ENCODE measurements around the gene MAD1L1. TPM values are rescaled to one million over a fixed set of nuclear protein-coding genes. Genes with fewer than 3 reads are reported as not detected.

Gene MAD1L1
- total and polyA plus RNA-seq, 2 experiments from 2014 or later, result 38.2 to 69.8 TPM

DNA sequence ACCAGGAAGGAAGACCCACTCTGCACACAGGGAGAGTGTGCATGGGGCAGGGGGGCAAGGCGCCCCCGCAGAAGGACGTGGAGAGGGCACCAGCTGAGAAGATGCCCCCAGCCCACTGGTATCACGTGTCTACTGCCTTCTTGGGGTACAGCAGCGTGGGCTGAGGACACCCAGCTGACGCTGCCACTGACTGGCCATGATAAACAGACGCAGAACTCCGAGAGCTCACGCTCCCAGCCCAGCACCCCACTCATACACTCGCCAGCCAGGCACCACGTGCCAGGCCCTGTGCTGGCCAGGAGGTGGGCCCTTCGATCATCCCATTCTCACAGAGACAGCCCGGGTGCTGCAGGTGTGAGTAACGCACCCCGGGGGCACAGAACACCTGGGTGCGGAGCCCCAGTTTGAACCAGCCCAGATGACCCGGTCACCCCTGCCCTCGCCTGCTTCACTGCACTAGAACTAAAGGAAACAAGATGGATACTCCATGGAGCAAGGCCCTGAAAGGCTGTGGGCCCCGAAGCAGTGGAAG is 199.8 kb downstream of the MAD1L1 start:
- Histone ChIP-seq H3K27ac (no peak overlapping the region), H3K4me2 (ENCODE audit: unreplicated experiment) (no peak overlapping the region), H3K9ac (no peak overlapping the region), H3K9me3 (ENCODE audit: low read depth) (peaks cover 6% of the 10 kb centered on the region), H3K9me2 (ENCODE audit: insufficient read depth) (no peaks in the 10 kb centered on the region), H3K4me3 (no peak overlapping the region), H2AFZ (no peak overlapping the region), H3K79me2 (ENCODE audit: insufficient read depth) (peaks cover 6% of the 10 kb centered on the region; the same call in 1 of the 2 replicates), H3K4me1 (ENCODE audit: insufficient read depth) (peaks cover 4% of the 10 kb centered on the region; the same call in 1 of the 2 replicates), H4K20me1 (ENCODE audit: insufficient read depth) (no peaks in the 10 kb centered on the region), H3F3A (ENCODE audit: insufficient read depth) (peaks cover 6% of the 10 kb centered on the region; the same call in 1 of the 2 replicates), H3K27me3 (replicated peaks; ENCODE audit: insufficient read depth) (no peaks in the 10 kb centered on the region), H3K36me3 (ENCODE audit: low read depth) (peaks cover 3% of the 10 kb centered on the region; the same call in 1 of the 2 replicates)
- in situ Hi-C loops (cut with MboI), result no loop called here
- DNase-seq, result no peak
- 89% methylated on average over 18 to 19 of the region's 19 CpGs for WGBS, 2 experiments (ENCODE audit: low coverage in 1 of 2, low lambda C conversion rate in 2 of 2, missing lambda C conversion rate in 2 of 2)
- TF ChIP-seq EZH2 (IDR thresholded peaks at IDR 0.05; ENCODE audit: insufficient read depth, poor library complexity, severe bottlenecking), result no peak
- no peak for TF ChIP-seq EZH2phosphoT487 (IDR thresholded peaks at IDR 0.05; ENCODE audit: insufficient read depth, low read depth)

DNA sequence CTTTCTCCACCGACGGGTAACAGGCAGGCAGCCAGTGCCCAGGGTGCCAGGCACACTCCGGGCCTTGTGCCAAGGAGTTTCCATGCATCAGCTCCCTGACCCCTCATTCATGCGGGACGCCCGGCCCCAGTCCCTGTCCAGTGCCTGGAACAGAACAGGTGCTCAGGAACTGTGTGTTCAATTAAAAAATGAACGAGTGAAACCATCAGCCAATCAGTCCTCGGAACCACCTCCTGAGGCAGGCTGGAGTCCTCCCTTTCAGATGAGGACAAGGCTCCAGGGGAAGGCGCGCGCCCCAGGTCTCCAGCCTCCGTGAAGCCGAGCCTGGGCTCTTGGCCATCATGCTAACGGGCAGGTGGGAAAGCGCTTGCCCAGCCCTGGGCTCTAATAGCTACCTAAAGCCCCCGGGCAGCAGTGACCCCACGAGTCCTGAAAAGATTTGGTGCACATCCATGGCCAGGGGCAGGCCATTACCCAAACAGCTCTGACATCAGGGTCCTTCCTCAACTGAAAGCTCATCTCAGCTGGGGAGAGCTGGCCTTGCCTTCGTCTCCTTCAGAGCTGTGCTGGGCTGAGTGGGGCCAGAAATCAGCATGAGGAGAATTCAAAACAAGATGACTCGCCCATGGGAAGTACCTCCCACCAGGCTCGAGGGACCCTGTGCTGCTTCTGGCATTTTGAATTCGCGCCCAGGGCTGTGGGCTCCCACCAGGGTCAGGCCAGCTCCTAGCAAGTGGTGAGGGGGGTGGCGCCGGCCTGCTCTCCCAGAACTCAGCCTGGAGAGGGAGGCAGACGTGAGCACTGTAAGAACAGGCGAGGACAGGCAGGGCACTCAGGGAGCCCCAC is 200.5 kb downstream of the MAD1L1 start:
- no peaks in the 10 kb centered on the region for H3K27me3 ChIP-seq (replicated peaks; ENCODE audit: insufficient read depth)
- no peak for TF ChIP-seq EZH2 (IDR thresholded peaks at IDR 0.05; ENCODE audit: insufficient read depth, poor library complexity, severe bottlenecking)
- no peak for TF ChIP-seq EZH2phosphoT487 (IDR thresholded peaks at IDR 0.05; ENCODE audit: insufficient read depth, low read depth)
- H3K27ac ChIP-seq, result no peak overlapping the region

DNA sequence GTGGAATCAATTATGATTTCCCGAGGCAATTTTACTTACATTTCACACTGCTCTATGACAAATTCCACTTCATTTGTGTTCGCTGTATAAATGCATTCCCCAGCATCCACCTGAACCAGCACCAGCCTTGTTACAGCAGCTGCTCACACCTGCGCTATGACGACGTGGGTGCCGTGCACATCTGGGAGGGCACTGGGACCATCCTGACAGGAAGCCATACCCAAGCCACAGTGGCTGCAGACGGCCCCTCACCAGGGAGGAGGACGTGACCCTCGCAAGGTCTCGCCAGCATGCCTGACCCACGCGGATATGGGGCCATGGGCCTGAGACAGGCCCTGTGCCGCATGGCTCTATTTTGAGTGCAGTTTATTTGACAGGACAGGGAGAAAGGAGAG is 201.3 kb downstream of the MAD1L1 start:
- 87 to 90% methylated on average over 13 of the region's 13 CpGs for WGBS, 2 experiments (ENCODE audit: low coverage in 1 of 2, low lambda C conversion rate in 2 of 2, missing lambda C conversion rate in 2 of 2)
- Histone ChIP-seq H3K79me2 (ENCODE audit: insufficient read depth) (peaks cover 15% of the 10 kb centered on the region), H3K9me2 (ENCODE audit: insufficient read depth) (no peaks in the 10 kb centered on the region), H3K4me2 (ENCODE audit: unreplicated experiment) (no peak overlapping the region), H3K27ac (no peak overlapping the region), H3K36me3 (ENCODE audit: low read depth) (peaks cover 3% of the 10 kb centered on the region; the same call in 1 of the 2 replicates), H3K27me3 (replicated peaks; ENCODE audit: insufficient read depth) (no peaks in the 10 kb centered on the region), H2AFZ (no peak overlapping the region), H3F3A (ENCODE audit: insufficient read depth) (no peaks in the 10 kb centered on the region), H3K4me1 (ENCODE audit: insufficient read depth) (no peaks in the 10 kb centered on the region), H3K9me3 (ENCODE audit: low read depth) (peaks cover 6% of the 10 kb centered on the region), H4K20me1 (ENCODE audit: insufficient read depth) (no peaks in the 10 kb centered on the region), H3K9ac (no peak overlapping the region), H3K4me3 (no peak overlapping the region)
- in situ Hi-C loops (cut with MboI), result no loop called here
- TF ChIP-seq EZH2phosphoT487 (IDR thresholded peaks at IDR 0.05; ENCODE audit: insufficient read depth, low read depth) (no peak), EZH2 (IDR thresholded peaks at IDR 0.05; ENCODE audit: insufficient read depth, poor library complexity, severe bottlenecking) (no peak)
- DNase-seq, result no peak

More for the DNA sequence above, 200.5 kb downstream of the MAD1L1 start:
- WGBS, 2 experiments (ENCODE audit: low coverage in 1 of 2, low lambda C conversion rate in 2 of 2, missing lambda C conversion rate in 2 of 2), result 88 to 91% methylated on average over 25 to 26 of the region's 26 CpGs
- Histone ChIP-seq H3K9ac (no peak overlapping the region), H3K4me1 (ENCODE audit: insufficient read depth) (no peaks in the 10 kb centered on the region), H3K4me3 (no peak overlapping the region), H3K36me3 (ENCODE audit: low read depth) (peaks cover 3% of the 10 kb centered on the region; the same call in 1 of the 2 replicates), H2AFZ (no peak overlapping the region), H3K9me3 (ENCODE audit: low read depth) (peaks cover 6% of the 10 kb centered on the region), H3K79me2 (ENCODE audit: insufficient read depth) (peaks cover 12% of the 10 kb centered on the region), H3F3A (ENCODE audit: insufficient read depth) (0 out of 2 replicates have a peak, but pooled peaks cover under 1% of the 10 kb centered on the region), H4K20me1 (ENCODE audit: insufficient read depth) (no peaks in the 10 kb centered on the region), H3K9me2 (ENCODE audit: insufficient read depth) (no peaks in the 10 kb centered on the region), H3K4me2 (ENCODE audit: unreplicated experiment) (no peak overlapping the region)
- in situ Hi-C loops (cut with MboI), result no loop called here
- peak; percentile 8 for DNase-seq

DNA sequence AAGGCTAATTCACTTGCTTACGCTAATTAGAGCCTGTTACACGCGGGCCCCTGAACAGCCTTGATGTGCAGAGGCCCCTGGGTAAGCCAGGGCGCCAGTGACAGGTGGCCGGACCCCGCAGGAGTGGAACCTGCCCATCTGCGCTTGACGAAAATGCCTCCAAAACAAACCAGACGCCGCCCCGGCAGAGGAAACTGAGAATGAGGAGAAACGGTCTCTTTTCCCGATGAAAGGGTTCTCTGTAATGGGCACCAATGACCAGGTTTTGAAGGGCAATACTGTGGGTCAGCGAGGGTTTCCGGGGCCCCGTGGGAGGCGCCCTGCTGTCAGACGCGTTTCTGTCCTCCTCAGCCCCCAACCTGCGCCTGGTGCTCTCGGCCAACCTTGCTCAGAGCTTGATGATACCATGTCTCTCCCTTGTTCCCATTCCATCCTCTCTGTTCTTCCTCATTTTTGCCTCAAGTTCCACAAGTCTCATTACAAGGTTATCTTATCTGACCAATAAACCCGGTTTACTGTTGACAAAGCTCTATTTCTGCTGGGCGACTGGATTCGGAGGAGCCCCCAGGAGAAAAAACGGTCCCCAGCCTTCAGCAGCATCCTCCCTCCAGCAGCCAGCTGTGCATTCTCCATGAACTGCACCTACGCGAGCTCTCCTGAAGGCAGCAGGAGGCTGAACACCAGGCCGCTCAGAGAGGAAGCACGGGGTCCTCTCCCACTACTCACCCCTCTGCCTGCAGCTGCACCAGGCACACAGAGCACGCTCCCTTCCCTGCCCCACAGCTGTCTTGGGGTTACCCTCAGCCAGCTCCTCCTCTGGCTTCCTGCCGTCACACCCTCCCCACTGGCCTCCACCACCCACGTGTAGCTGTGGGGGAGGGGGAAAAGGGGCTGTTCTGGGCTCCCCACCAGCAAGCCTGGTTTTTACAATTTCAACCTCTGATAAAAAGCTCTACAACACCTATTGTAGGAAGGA is 202.0 kb downstream of the MAD1L1 start:
- H3K27me3 ChIP-seq (replicated peaks; ENCODE audit: insufficient read depth), result no peaks in the 10 kb centered on the region
- no peaks in the 10 kb centered on the region for H3K4me1 ChIP-seq (ENCODE audit: insufficient read depth)
- peaks cover 3% of the 10 kb centered on the region; the same call in 1 of the 2 replicates for H3K36me3 ChIP-seq (ENCODE audit: low read depth)
- no peak for TF ChIP-seq EZH2 (IDR thresholded peaks at IDR 0.05; ENCODE audit: insufficient read depth, poor library complexity, severe bottlenecking)
- no peak for TF ChIP-seq EZH2phosphoT487 (IDR thresholded peaks at IDR 0.05; ENCODE audit: insufficient read depth, low read depth)
- no peak overlapping the region for H3K4me2 ChIP-seq (ENCODE audit: unreplicated experiment)
- no peak overlapping the region for H3K4me3 ChIP-seq
- H3K9ac ChIP-seq, result no peak overlapping the region
- no peaks in the 10 kb centered on the region for H3K9me2 ChIP-seq (ENCODE audit: insufficient read depth)
- 89 to 90% methylated on average over 32 of the region's 32 CpGs for WGBS, 2 experiments (ENCODE audit: low coverage in 1 of 2, low lambda C conversion rate in 2 of 2, missing lambda C conversion rate in 2 of 2)
- no peak for DNase-seq
- peaks cover 15% of the 10 kb centered on the region for H3K79me2 ChIP-seq (ENCODE audit: insufficient read depth)
- H3K9me3 ChIP-seq (ENCODE audit: low read depth), result peaks cover 6% of the 10 kb centered on the region
- no peak overlapping the region for H2AFZ ChIP-seq
- H4K20me1 ChIP-seq (ENCODE audit: insufficient read depth), result no peaks in the 10 kb centered on the region
- H3F3A ChIP-seq (ENCODE audit: insufficient read depth), result no peaks in the 10 kb centered on the region
- in situ Hi-C loops (cut with MboI), result no loop called here
- no peak overlapping the region for H3K27ac ChIP-seq
